Gastrocnemius medialis (tissue), 4 donors: ENCODE data around the gene DUS1L. TPM values are rescaled to one million over a fixed set of nuclear protein-coding genes. Genes with fewer than 3 reads are reported as not detected.

ENCODE experiments used
- ATAC-seq, 2 donors: fragments of 150-250 bp; one replicate each; pipeline ENCODE4 v1.9.1; 2016
- DNase-seq, 2 donors: peaks; one replicate each; pipeline ENCODE4 v3.0.0-alpha.2; 2019
- H3K27ac ChIP-seq, 4 donors: fragments of 200-600 bp; sonication (generic); 1 replicate in 1 of 4; 2 replicates in 3 of 4; pipeline ENCODE4 v1.5.1; 2016 to 2018; ENCODE audit warnings: mild to moderate bottlenecking in 2 of 4, moderate library complexity in 1 of 4
- H3K27me3 ChIP-seq, 3 donors: fragments of 200-600 bp; sonication (generic) in 2 of 3; 1 replicate in 1 of 3; 2 replicates in 2 of 3; pipeline versions ENCODE4 v1.5.1 to v1.6.0; 2016 to 2019; ENCODE audit warnings: mild to moderate bottlenecking in 1 of 3, moderate library complexity in 1 of 3
- H3K36me3 ChIP-seq, 2 donors: fragments of 200-600 bp; sonication (generic) in 1 of 2; one replicate each; pipeline ENCODE4 v1.5.1; 2017 to 2018
- H3K4me1 ChIP-seq, 2 donors: fragments of 200-600 bp; sonication (generic) in 1 of 2; one replicate each; pipeline ENCODE4 v1.5.1; 2016 to 2017; ENCODE audit warnings: mild to moderate bottlenecking in 2 of 2
- H3K4me3 ChIP-seq, 4 donors: fragments of 200-600 bp; sonication (generic) in 3 of 4; 1 replicate in 1 of 4; 2 replicates in 3 of 4; pipeline ENCODE4 v1.5.1; 2016 to 2019; ENCODE audit warnings: mild to moderate bottlenecking in 2 of 4
- H3K9me3 ChIP-seq, 3 donors: fragments of 200-600 bp; sonication (generic) in 2 of 3; 1 replicate in 1 of 3; 2 replicates in 2 of 3; pipeline ENCODE4 v1.5.1; 2016 to 2019
- CTCF ChIP-seq, 5 experiments: fragments of 450-650 bp in 3 of 5; fragments of 200-600 bp in 2 of 5; sonication (generic) in 2 of 5; IDR thresholded peaks in 4 of 5; conservative IDR thresholded peaks in 1 of 5; 1 replicate in 4 of 5; 2 replicates in 1 of 5; pipeline ENCODE4 v1.5.1; 2016 to 2019; ENCODE audit warnings: antibody characterized with exemption in 5 of 5, mild to moderate bottlenecking in 3 of 5, moderate library complexity in 3 of 5
- POLR2A ChIP-seq, 2 donors: fragments of 450-650 bp; IDR thresholded peaks; one replicate each; pipeline ENCODE4 v1.6.1; 2017; ENCODE audit warnings: antibody characterized with exemption in 2 of 2, mild to moderate bottlenecking in 2 of 2, moderate library complexity in 2 of 2
- in situ Hi-C, 4 donors: fragments of 200-750 bp; cut with MboI; loops; one replicate each; pipeline versions ENCODE4 v1.15.0 to v1.8.0; 2017; ENCODE audit warnings: low sequenced_read_pairs in 4 of 4
- intact Hi-C: fragments of 100-400 bp; cut with DNase I; formaldehyde crosslinking; loops from one replicate; pipeline ENCODE4 v1.15.1; 2023; ENCODE audit warnings: low total_unique reads
- total RNA-seq, 4 donors: library from RNA; depleted of rRNA; stranded (reverse); fragments of >200 nt; gene quantifications; one replicate each; pipeline versions ENCODE4 v1.1.0 to v1.2.3, GENCODE V29; 2016

Gene DUS1L
- total RNA-seq, 4 donors from 2014 or later = 54.6 to 119 (median 83.2) TPM

- DNase-seq (no peak), ATAC-seq (no peak)
- Histone ChIP-seq H3K27ac (peak overlapping the region; percentile 80 to 93 (median 84)), H3K36me3 (peaks cover 0 to 36% of the 10 kb centered on the region in 2 donors), H3K4me1 (peaks cover 13 to 27% of the 10 kb centered on the region in 2 donors), H3K4me3 (peak overlapping the region; percentile 87 to 96 (median 90)), H3K9me3 (no peaks in the 10 kb centered on the region), H3K27me3 (no peaks in the 10 kb centered on the region)
- TF ChIP-seq CTCF (IDR thresholded peaks at IDR 0.05 in 4 of 5, conservative IDR thresholded peaks at IDR 0.05 in 1 of 5) (no peak), POLR2A (IDR thresholded peaks at IDR 0.05) (no peak)
- intact Hi-C loops (no loop called here), in situ Hi-C loops (no loop called here)
Observed at GRCh38 chr17:82064433-82065192, 991 bp downstream of the DUS1L start.

- peak overlapping the region in 1 of 4 donors; percentile 93 for H3K27ac ChIP-seq
- no peak for DNase-seq
- ATAC-seq = no peak
- H3K27me3 ChIP-seq = no peaks in the 10 kb centered on the region
- TF ChIP-seq POLR2A (IDR thresholded peaks at IDR 0.05) (no peak), CTCF (IDR thresholded peaks at IDR 0.05 in 4 of 5, conservative IDR thresholded peaks at IDR 0.05 in 1 of 5) (no peak)
- H3K9me3 ChIP-seq = no peaks in the 10 kb centered on the region
- in situ Hi-C loops = no loop called here
- H3K4me3 ChIP-seq = peak overlapping the region in 2 of 4 donors; percentile 90
- peaks cover 0 to 42% of the 10 kb centered on the region in 2 donors for H3K36me3 ChIP-seq
- intact Hi-C loops = no loop called here
- peaks cover 13 to 27% of the 10 kb centered on the region in 2 donors for H3K4me1 ChIP-seq
Observed at GRCh38 chr17:82063424-82064415, 1.9 kb downstream of the DUS1L start.

GRCh38 chr17:82062984-82063368, 2.6 kb downstream of the DUS1L start:
- Histone ChIP-seq H3K9me3 (no peaks in the 10 kb centered on the region), H3K4me1 (peaks cover 13 to 27% of the 10 kb centered on the region in 2 donors), H3K27me3 (no peaks in the 10 kb centered on the region), H3K36me3 (peaks cover 0 to 50% of the 10 kb centered on the region in 2 donors), H3K27ac (no peak overlapping the region), H3K4me3 (no peak overlapping the region)
- in situ Hi-C loops = no loop called here
- intact Hi-C loops = no loop called here
- TF ChIP-seq POLR2A (IDR thresholded peaks at IDR 0.05) (no peak), CTCF (IDR thresholded peaks at IDR 0.05 in 4 of 5, conservative IDR thresholded peaks at IDR 0.05 in 1 of 5) (no peak)
- no peak for ATAC-seq
- no peak for DNase-seq

GRCh38 chr17:82062076-82062983, 3.3 kb downstream of the DUS1L start:
- Histone ChIP-seq H3K4me1 (peaks cover 13 to 27% of the 10 kb centered on the region in 2 donors), H3K4me3 (no peak overlapping the region), H3K27ac (no peak overlapping the region), H3K9me3 (no peaks in the 10 kb centered on the region), H3K36me3 (peaks cover 0 to 56% of the 10 kb centered on the region in 2 donors), H3K27me3 (no peaks in the 10 kb centered on the region)
- no peak for ATAC-seq
- intact Hi-C loops (no loop called here), in situ Hi-C loops (no loop called here)
- no peak for TF ChIP-seq CTCF (IDR thresholded peaks at IDR 0.05 in 4 of 5, conservative IDR thresholded peaks at IDR 0.05 in 1 of 5)
- TF ChIP-seq POLR2A (IDR thresholded peaks at IDR 0.05) = no peak
- DNase-seq = no peak
